Dedifferentiated amniotic fluid mesenchymal stem cell (primary cell): ENCODE results near the gene PRKCSH.

Experiments used
- DNase-seq: peaks from one replicate; pipeline ENCODE4 v3.0.0-alpha.2; 2016; ENCODE audit errors: extremely low spot score

The PRKCSH gene

DNA sequence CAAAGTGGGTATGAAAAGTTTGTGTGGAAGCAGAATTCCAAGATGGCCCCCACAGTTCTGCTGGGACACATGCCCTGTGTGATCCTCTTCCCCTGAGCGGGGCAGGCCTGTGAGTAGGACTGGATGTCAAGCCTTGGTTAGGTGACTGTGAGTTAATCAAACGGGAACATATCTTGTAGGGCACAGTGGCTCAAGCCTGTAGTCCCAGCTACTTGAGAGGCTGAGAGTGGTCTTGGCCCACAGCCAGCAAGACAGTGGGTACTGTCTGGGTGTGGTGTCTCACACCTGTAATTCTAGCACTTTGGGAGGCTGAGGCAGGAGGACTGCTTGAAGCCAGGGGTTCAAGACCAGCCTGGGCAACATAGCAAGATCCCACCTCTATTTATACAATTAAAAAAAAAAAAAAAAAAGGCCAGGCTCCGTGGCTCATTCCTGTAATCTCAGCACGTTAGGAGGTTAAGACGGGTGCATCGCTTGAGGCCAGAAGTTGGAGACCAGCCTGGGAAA, 63.8 kb downstream of the PRKCSH start:
- no peak for DNase-seq

DNA sequence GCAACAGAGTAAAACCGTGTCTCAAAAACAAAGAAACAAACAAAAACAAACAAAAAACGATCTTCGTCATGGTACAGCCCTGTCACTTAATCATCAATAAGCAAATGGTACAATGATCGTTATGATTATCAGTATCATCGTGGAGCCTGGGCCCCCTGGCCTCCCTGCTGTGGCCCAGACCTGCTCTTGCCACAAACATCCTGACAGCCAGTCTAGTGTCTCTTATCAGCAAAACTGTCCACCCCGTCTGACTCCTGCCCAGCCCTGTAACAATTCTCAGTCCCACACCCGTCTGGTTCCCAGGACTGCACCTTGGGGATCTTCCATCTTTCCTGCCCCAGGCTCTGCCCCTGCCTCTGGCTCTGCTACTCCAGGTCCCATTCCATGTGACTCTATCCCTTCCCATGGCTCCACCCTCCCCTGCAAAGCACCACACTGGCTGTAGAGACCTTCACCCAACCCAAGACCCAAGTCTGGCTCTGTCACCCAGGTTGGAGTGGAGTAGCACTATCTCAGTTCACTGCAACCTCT, 64.5 kb downstream of the PRKCSH start:
- no peak for DNase-seq
